Midbrain (tissue), 1 donor: ENCODE results near the gene LEP.
A peak's percentile ranks its signal among the peaks of the same experiment; 100 is the strongest.
"Not testable (repeated sequence)": the region's sequence is repeated elsewhere in the genome, so short reads cannot be mapped to it uniquely, and the experiment has no call there.

ENCODE experiments used
- DNase-seq: peaks from one replicate; lab custom pipeline; 2025; lab: John Stamatoyannopoulos, UW

LEP gene

DNA sequence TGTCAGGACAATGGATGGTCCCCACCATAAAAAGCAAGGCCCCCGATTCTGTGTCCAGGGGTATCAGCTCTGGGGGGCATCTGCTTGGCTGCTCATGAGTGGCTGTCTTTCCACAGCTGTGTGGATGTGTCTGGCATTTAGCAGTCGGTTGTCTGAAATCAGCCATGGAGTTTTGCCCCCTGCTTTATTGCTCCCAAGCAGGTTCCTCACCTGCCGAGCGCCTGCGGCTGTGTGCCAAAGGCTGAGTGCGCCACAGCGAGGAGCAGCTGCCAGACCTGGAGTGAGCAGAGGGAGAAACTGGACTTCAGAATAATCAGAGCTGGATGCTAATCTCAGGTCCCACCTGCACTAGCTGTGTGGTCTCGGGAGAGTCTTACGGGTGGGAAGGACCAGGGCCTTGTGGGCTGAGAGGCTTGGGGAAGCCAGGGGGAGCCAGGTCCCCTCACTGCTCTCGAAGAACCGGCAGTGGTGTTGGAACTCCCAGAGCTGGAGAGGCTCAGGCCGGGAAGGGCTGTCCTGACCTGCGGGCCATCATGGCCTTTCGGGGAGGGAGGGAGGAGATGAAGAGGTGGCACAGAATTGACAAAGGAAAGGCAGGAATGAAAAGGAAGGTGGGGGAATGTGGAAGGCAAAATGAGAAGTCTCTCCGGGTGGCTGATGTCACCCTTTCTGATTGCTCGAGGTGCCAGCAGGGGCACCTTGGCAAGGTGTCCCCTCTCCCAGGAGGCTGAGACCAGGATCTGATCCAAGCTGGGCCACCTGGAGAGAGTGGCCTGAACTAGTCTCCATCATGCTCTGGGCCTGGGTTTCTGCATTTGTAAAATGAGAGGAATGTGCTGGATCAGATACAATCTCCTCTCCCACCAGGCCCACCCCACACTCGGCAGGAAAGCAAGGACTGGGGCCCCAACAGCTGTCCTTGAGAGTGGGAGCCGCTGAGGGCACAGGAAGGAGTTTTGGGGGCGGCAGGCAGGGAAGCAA lies 30.2 kb upstream of the LEP start:
- no peak for DNase-seq

DNA sequence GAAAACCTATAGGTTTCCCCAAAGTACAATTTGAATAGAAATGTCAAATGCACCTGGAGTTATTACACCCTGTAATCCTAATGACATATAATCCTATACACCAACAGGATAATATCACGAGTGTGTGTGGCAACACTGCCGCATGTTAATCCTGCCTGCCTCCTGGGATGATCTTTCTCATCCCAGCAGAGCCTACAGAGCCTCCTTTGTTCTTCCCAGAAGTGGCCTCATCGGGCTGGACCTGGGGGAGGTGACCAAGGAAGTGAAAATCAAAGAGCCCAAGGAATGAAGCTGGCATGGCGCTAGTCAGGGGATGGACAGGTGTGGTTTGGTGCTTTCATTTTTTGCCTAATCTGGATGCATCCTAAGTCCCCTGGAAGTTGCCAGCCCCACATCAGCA lies 29.5 kb upstream of the LEP start:
- DNase-seq = no peak

DNA sequence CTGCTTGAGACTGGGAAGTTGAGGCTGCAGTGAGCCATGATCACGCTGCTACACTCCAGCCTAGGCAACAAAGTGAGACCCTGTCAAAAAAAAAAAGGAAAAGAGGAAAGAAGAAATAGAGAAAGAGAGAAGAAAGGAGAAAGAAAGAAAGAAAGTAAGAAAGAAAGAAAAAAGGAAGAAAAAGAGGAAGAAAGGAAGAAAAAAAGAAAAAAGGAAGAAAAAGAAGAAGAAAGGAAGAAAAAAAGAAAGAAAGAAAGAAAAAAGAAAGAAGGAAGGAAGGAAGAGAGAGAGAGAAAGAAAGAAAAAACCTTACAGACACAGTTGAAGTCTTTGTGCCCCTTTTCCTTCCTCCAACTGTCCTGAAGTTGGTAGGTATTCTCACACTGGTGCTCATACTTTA lies 26.6 kb upstream of the LEP start:
- DNase-seq = no peak

DNA sequence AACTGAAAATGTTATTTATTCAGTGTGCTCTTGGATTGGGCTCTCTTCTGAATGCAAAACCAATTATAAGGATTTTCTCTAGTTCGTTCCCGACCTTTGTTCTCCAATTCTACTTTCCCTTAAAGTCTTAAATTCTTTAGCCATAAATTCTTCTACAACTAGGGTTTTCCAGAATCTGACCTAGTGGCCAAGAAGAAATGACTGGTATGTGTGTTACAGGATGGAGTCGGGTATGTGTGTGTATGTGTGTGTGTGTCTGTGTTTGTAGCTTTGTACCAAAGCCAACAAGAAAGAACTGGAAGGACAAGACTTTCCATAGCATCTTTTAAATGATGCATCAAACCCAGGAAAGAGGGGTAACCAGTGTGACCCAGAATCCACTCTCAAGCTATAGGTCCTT lies 25.8 kb upstream of the LEP start:
- no peak for DNase-seq

DNA sequence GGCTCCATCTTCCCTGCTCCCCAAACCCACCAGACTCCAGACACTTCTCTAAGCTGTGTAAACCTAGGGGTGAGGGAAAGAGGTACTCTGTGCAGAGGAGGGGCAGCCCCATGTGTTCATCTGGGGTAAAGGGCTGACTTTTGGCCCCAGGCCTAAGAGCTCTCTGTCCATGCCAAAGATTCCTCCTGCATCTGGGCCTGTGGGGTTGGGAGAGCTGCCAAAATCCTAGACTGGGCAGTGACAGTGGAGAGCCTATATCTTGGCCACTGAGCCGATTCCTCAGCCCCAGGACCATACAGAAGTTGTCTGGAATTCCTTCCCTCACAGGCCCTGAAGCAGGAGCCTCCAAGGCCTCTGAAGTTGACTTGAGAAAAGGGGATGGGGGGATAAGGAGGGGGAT lies 25.3 kb upstream of the LEP start:
- DNase-seq = no peak

DNA sequence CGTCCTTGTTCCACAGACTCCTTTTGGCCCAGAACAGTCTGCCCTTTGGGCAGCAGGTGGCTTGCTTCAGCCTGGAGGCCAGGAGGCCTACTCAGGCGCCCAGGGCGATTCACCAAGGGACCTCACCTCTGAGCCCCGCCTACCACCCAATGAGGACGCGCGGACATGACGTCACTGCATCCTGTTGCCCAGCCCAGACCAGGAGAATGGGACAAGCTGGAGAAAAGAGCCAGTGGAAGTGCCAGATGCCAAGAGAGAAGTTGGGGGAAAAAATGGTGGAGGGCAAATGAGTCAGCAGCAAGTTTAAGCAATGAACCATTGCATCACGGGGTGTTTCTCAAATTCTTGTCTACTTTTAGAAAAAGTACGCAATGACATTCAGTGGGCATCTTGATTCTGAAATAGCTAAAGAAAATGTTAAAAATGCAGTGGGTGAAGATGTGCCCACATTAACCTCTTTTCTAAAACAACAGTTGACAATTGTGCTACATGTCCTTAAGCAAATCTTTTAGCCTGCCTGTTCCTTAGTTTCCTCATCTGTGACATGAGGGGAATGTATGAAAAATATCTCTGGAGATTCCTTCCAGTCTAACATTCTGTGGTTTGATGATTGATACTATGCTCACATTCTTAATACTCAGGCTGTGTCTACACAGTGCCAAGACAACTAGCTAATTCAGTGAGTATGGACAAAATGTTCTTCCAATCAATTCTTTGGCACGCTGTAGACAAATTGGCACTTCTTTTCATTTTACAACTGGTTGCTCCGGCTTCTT lies 23.9 kb upstream of the LEP start:
- DNase-seq = no peak

DNA sequence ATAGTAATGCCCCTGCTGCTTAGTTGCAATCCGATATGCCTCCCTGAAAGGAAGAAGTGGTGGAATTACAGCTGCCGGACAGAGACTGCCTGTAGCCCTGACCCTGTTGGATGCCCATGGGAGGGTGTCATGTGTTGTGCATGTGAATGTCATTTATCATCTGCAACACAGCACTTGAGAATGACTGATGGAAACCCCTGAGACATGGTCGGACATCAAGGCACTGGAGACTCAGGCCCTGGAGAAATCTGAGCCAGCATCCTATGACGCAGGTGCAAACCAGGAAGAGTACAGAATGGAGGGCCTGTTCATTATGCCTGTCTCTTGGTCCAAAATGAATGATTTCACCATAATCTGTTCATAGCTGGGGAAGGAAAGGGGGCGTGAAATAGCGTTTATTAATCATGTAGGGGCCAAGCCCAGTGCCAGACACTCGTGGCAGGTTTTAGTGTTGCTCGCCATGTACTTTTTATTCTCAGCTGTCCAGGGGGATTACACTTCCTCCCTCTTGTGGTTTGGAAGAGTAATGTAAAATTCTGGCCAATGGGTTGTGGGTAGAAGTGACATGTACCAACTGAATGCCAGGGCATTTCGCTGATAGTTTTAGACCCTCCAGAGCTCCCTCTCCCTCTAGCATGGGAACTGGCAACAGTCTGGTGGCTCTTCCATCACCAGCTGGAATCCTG lies 23.0 kb upstream of the LEP start:
- no peak for DNase-seq

DNA sequence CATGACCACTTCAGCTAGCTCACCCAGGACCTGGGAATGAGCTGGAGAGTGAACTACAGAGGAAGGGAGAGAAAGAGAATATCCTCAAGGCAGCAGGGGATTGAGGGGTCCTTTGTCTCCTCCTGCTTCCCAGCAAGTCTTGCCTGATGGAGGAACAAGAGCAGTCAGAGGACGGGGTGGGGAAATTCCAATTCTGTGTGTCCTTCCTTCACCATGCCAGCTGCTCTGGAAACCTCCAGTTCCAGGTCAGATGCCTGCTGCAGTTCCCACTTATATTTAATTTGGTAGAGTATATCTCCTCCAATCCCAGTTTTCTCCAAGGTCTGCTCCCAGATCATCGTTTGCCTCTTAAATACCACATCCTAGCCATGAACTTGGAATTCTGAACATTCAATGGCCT lies 21.4 kb upstream of the LEP start:
- DNase-seq = no peak

DNA sequence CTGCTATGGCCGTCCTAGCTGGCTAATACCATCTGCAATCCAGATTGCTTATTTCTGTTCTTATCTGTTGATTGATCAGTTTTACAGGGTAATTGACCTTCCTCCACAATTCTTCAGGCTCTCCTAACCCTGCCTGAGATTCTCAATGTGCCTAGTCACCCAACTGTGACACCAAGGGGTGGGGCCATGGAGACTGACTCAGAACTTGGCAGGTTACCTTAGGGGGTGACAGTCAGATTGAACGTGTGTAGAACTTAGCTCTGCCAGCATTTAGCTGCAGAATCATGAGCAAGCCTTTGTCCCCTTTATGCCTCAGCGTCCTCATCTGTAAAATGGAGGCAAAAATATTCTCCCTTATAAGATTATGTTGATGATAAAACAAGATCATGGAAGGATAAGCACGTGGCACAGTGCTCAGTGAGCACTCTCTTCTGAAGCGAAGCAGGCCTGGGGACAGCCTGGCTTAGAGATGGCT lies 19.1 kb upstream of the LEP start:
- no peak for DNase-seq

DNA sequence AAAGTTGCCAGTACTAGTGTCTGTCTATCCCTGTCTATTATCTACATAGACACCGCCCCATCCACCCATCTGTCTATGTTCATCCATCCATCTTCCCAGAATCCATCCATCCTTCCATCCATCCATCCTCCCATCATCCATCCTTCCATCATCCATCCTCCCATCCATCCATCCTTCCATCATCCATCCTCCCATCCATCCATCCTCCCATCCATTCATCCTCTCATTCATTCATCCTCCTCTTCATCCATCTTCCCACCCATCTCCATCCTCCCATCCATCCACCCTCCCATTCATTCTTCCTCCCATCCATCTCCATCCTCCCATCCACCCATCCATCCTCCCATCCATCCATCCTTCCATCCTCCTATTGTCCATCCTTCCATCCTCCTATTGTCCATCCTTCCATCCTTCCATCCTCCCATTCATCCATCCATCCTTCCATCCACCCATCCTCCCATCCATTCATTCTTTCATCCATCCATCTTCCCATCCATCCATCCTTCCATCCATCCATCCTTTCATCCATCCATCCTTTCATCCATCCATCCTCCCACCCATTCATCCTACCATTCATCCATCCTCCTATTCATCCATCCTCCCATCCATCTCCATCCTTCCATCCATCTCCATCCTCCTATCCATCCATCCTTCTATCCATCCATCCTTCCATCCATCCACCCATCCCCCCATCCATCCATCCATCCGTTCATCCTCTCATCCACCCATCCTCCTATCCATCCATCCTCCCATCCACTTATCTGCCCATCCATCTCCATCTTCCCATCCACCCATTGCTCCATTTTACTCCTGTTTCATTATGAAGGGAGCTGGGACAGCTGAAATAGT lies 14.7 kb upstream of the LEP start:
- DNase-seq = no peak

DNA sequence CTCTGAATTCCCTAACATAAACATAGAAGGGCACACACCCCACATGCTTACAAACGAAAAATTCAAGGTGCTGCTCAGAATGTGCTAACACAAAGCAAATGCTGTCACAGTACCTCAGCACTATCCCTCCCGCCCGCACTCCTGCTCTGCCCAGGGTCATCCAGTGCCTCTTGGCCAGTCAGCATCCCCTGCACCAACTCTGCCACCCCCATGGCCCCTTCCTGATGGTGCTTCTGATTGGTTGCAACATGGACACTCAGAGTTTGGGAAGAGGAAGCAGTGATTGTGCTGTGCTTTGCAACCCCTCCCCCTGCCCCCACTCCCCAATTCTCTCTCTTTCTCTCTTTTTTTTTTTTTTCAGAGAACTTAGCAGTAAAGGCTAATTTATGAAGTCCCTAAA lies 13.8 kb upstream of the LEP start:
- DNase-seq = no peak

DNA sequence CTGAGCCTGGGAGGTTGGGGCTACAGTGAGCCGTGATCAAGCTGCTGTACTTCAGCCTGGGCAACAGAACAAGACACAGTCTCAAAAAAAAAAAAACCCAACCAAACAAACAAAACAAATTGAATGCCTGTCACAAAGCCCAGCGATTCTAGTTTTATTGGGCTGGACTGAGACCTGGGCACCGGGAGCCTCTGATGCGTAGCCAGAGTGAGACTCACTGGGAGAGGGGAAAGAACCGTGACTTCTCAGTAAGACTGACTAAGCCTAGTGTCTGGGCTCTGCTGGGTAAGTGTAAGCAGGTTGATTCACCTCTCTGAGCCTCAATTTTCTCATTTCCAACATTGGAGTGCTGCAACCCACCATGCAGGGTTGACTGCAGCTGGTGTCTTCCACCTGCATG lies 10.1 kb upstream of the LEP start:
- DNase-seq = no peak

DNA sequence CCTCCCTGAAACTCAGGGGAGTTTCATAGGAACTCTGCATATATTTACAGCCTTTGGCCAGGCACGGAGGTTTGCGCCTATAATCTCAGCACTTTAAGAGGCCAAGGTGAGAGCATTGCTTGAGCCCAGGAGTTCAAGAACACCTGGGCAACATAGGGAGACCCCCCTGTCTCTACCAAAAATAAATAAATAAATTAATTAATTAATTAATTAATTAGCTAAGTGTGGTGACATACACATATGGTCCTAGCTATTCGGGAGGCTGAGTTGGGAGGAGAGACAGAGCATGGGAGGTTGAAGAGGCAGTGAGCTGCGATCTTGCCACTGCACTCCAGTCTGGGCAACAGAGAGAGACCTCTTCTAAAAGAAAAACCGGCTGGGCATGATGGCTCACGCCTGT lies 9.4 kb upstream of the LEP start:
- DNase-seq = no peak

DNA sequence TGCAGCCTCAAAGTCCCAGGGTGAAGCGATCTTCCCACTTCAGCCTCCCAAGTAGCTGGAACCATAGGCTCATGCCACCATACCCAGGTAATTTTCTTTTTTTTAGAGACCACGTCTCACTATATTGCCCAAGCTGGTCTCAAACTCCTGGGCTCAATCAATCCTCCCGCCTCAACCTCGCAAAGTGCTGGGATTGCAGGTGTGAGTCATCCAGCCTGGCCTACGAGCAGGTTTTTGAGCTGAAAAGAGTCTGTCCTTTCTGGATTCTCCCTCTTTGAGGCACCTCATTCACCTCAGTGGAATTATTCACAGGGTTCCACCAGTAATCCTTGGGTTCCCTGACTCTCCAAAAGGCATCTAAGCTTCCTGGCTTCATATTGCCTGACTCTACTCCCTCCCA lies 7.6 kb upstream of the LEP start:
- DNase-seq = no peak

DNA sequence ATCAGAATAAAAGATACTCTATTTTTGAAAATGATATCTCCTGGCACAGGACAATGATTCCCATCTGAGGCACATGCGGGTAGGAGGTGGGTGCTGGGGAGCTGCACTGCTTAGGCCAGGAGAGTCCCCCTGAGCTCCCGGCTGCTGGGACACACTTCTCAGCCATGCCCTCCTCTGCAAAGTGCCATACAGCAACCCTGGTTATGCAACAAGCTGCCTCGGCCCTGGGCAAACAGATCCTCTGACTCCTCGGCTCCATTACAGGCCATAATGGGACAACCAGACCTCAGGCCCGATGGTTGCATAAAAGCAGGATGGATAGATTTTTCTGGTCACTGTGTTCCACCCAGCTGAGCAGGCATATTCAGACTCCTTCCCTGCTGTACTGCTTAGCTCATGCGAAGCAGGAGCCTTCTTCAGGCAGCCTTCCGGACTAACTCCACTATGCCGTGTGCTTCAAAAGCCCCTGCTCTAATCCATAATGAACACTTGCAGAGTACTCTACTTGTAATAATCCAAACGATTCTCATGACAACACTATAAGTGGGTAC lies 6.5 kb upstream of the LEP start:
- no peak for DNase-seq

DNA sequence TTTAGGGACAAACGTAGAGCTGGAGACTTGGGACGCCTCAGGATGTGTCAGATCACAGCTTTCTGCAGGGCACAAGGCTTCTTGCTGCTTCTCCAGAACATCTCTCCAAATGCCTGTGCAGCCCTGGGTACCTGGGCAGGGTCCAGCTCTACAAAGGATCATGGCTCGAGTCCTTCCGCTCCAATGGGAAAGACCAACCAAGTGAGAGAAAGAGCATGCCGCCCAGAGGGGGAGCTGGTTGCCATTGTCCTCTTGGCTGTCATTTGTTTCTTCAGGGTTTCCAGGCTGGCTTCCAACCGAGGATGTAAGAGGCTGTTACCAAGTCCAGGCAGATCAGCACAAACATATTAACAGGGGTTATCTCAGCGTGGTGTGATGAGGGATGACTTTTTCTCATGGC lies 5.6 kb upstream of the LEP start:
- DNase-seq = peak; percentile 2

DNA sequence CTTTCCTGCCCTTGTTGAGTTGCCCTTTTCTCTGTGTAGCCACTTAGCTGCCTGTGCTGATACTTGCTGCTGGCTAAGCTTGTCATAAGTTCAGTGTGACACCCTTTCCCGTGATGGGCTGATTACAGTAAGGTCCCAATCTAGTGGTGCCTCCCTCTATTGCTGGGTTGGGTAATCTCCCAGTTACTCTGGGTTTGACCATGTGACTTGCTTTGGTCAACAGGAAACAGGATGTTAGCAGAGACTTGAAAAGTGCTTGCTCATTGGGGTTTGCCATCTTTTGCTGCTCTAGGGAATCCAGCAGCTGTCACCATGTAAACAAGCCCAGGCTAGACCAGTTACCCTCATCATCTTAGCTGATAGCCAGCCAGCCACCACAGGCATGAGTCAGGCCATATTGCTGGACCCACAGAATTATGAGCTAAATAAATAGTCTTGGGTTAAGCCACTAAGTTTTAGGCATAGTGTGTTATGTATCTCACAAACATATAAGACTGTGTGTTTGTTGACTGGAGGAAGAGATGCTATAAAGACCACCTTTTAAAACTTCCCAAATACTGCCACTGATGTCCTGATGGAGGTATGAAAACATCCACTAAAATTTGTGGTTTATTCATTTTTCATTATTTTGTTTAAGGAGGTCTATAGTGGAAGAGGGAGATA lies 4.0 kb upstream of the LEP start:
- no peak for DNase-seq

DNA sequence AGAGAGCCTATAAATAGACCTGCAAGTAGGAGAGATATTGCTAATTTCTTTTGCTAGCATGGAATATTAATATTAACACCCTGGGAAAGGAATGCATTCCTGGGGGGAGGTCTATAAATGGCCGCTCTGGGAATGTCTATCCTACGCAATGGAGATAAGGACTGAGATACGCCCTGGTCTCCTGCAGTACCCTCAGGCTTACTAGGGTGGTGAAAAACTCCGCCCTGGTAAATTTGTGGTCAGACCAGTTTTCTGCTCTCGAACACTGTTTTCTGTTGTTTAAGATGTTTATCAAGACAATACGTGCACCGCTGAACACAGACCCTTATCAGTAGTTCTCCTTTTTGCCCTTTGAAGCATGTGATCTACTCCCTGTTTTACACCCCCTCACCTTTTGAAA lies 1.9 kb upstream of the LEP start:
- DNase-seq = not testable (repeated sequence)

DNA sequence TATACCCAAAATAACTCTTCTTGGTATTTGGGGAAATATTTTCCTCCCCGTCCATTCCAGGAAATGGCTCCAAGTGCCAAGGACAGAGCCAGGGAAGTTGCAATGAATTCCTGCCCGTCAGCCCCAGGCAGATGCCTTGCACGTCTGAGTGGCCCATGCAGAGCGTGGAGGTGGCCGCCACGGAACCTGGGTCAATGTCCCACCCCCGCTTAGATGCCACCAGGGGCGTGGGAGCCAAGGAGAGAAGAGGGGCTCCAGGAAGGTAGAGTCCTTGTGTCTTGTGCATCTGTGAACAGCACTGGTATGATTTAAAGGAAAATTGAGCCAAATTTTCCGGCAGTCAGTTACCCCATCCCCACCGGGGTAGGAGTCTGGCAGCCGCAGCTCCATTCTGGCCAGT lies 1.6 kb downstream of the LEP start:
- no peak for DNase-seq

DNA sequence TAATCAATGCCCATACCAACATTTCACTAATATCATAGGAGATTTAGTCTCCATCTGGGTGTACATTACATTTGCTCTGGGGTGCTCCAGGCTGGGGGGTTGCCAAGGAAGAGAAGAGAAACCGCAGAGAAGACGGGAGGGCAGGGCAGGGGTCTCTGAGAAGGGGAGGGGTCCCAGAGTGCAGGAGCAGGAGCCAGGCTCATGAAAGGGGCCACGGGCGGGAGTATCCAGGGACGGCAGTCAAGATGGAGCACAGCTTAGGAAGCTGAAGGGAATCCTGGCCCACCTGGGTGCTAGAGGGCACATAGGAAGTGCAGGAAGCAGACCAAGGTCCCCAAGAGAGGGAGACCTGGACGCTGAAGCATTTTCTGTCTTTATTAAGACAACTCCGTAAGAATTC lies 2.2 kb downstream of the LEP start:
- no peak for DNase-seq

DNA sequence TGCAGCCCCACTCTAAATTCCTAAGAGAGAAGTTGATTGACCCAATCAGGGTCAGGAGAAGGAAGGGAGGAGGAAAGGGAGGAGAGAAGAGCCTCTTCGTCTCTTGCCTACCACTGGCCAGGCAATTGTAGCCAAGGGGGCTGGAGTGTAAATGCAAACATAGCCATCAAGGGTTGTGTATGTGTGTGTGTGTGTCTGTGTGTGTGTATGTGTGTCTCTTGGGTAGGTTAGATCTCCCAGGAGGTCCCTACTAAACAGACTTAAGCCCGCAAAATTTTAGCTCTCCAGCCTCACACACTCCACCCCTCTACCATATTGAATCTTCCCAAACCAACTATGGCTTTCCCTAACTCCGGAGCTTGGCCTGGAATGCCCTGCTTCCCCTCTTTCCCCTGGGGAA lies 3.8 kb downstream of the LEP start:
- no peak for DNase-seq
